Stimulated activated CD4-positive, alpha-beta T cell treated with anti-CD3 and anti-CD28 coated beads, Interleukin-1b, Interleukin-23, amount 100 ng/mL, for 48 hours (primary cell): ENCODE measurements around the gene CARD19.

Experiments
- DNase-seq: peaks from one replicate; pipeline ENCODE4 v3.0.0-alpha.2; 2020

Gene CARD19

GRCh38 chr9:93136011-93136440 is 40.0 kb downstream of the CARD19 start:
- DNase-seq = no peak

GRCh38 chr9:93137362-93137761 is 41.3 kb downstream of the CARD19 start:
- no peak for DNase-seq

- no peak for DNase-seq
These were observed 42.3 kb downstream of the CARD19 start for GRCh38 chr9:93138171-93138764.

- DNase-seq = no peak
These were observed 43.6 kb downstream of the CARD19 start for GRCh38 chr9:93139365-93140182.

- no peak for DNase-seq
These were observed 45.9 kb downstream of the CARD19 start for GRCh38 chr9:93141771-93142483.

GRCh38 chr9:93143830-93144530 is 48.0 kb downstream of the CARD19 start:
- no peak for DNase-seq

- DNase-seq = peak; percentile 79
These were observed 50.7 kb downstream of the CARD19 start for GRCh38 chr9:93146696-93147095.

GRCh38 chr9:93147632-93148031 is 51.6 kb downstream of the CARD19 start:
- DNase-seq = no peak

- DNase-seq = peak; percentile 32
These were observed 52.7 kb downstream of the CARD19 start for GRCh38 chr9:93148721-93149120.

- DNase-seq = no peak
These were observed 53.3 kb downstream of the CARD19 start for GRCh38 chr9:93149361-93149760.

- DNase-seq = no peak
These were observed 55.2 kb downstream of the CARD19 start for GRCh38 chr9:93151097-93151784.

- peak; percentile 52 for DNase-seq
These were observed 58.4 kb downstream of the CARD19 start for GRCh38 chr9:93154293-93154903.

GRCh38 chr9:93155716-93156474 is 59.9 kb downstream of the CARD19 start:
- DNase-seq = no peak

- DNase-seq = peak; percentile 80
These were observed 60.5 kb downstream of the CARD19 start for GRCh38 chr9:93156475-93157008.

- DNase-seq = peak; percentile 71
These were observed 63.8 kb downstream of the CARD19 start for GRCh38 chr9:93159601-93160471.

GRCh38 chr9:93161786-93162562 is 66.0 kb downstream of the CARD19 start:
- no peak for DNase-seq
